Measurements from ENCODE around the gene EFNA4. TPM values are rescaled to one million over a fixed set of nuclear protein-coding genes. Genes with fewer than 3 reads are reported as not detected.

Gene EFNA4
- polyA plus RNA-seq (2011; rRNA removed) (3.1 and 4.9 TPM in 2 replicates), polyA plus RNA-seq (2017; fragmentation: RNase III; extraction: RNeasy Plus Mini Kit Qiagen cat#74134 plus additional on column Dnase treatment) (6.1 to 8.7 TPM (median 7.5 TPM) in 3 replicates), polyA minus RNA-seq (2011; rRNA and poly(A)+ RNA removed) (4.5 and 5.9 TPM in 2 replicates)
- polyA plus RNA-seq (2012; cell fraction: cytosol; rRNA removed): 5.3 and 7.4 TPM in 2 replicates
- 6.7 and 7.0 TPM in 2 replicates for polyA plus RNA-seq (2012; cell fraction: nucleus; rRNA removed)

GRCh38 chr1:155063550-155064110, at the start of gene EFNA4:
Gene EFNA4 (plus strand): TSS chr1:155063740. CDS start chr1:155063824, 84 bp downstream.
- peak in 1 of 2 experiments; percentile 50; a peak in 2 of 5 replicates for TF ChIP-seq JUN (IDR thresholded peaks at IDR 0.05)
- no peak for TF ChIP-seq FOSB (CRISPR knock-in tag; IDR thresholded peaks at IDR 0.05)
- TF ChIP-seq RFX5 (IDR thresholded peaks at IDR 0.05): 0 out of 2 replicates have a peak, but pooled peaks have one; percentile 39
- TF ChIP-seq POLR2A (IDR thresholded peaks at IDR 0.05; ENCODE audit: low read length): peak; percentile 77
- TF ChIP-seq PHF8 (IDR thresholded peaks at IDR 0.05; ENCODE audit: borderline replicate concordance, low read depth): peak; percentile 57; the same call in 1 of the 2 replicates
- TF ChIP-seq E2F6 (IDR thresholded peaks at IDR 0.05; ENCODE audit: borderline replicate concordance, low read depth): no peak
- TF ChIP-seq RCOR1 (IDR thresholded peaks at IDR 0.05; ENCODE audit: low read depth, low read length): no peak
- TF ChIP-seq BCL3 (IDR thresholded peaks at IDR 0.05): no peak
- peak; percentile 38; the same call in 1 of the 2 replicates for TF ChIP-seq MAX (IDR thresholded peaks at IDR 0.05)
- under 1% methylated on average over 32 of the region's 57 CpGs for WGBS (ENCODE audit: missing lambda C conversion rate)
- peak within 1 kb of the TSS; percentile 81 to 91 for H3K27ac ChIP-seq
- H3K4me1 ChIP-seq: peaks cover 23% of the 10 kb centered on the region
- peak; percentile 72 to 86 for ATAC-seq
- DNase-seq (ENCODE audit: low read depth in 1 of 2, low spot score in 1 of 2): peak; percentile 89 to 91
- ChIA-PET POLR2A (interaction anchor here (0.5 to 1.7 kb wide), 4 partner anchors 21 to 109 kb away, joined by 3 to 5 read pairs (median 3); partner anchors contain the start of genes KRTCAP2 and PYGO2), CTCF (interaction anchor here (0.5 to 27.3 kb wide), 9 partner anchors 9 to 656 kb away, joined by 3 to 350 read pairs (median 4); partner anchors contain the start of genes ADAM15, EFNA3 and KRTCAP2)
- FAIRE-seq: peak; percentile 76
- H3K9me3 ChIP-seq: no peaks in the 10 kb centered on the region
- peak within 1 kb of the TSS; percentile 77 for H3K4me3 ChIP-seq
- peak within 1 kb of the TSS; percentile 91 for H3K4me2 ChIP-seq

GRCh38 chr1:155014709-155015508, 48.6 kb upstream of the EFNA4 start:
- Histone ChIP-seq H3K4me2 (no peak overlapping the region), H3K4me1 (peaks cover 86% of the 10 kb centered on the region), H3K9me3 (no peaks in the 10 kb centered on the region), H3K27ac (peak overlapping the region; percentile 96 to 99; a peak in 3 of 6 replicates), H3K4me3 (no peak overlapping the region)
- ChIA-PET CTCF (interaction anchor here (1.6 kb wide), 1 partner anchor 108 kb away, joined by 5 read pairs; no protein-coding TSS in a partner anchor), POLR2A (interaction anchor here (0.9 to 2.8 kb wide), 3 partner anchors 11 to 78 kb away, joined by 3 to 14 read pairs (median 5); partner anchors contain the start of gene PMVK)
- no peak for TF ChIP-seq SREBF2 (IDR thresholded peaks at IDR 0.05)
- no peak for TF ChIP-seq E2F6 (IDR thresholded peaks at IDR 0.05; ENCODE audit: borderline replicate concordance, low read depth)
- no peak for TF ChIP-seq POLR2A (IDR thresholded peaks at IDR 0.05; ENCODE audit: low read length)
- no peak for TF ChIP-seq GATA3 (IDR thresholded peaks at IDR 0.05; ENCODE audit: borderline replicate concordance)
- TF ChIP-seq REST (IDR thresholded peaks at IDR 0.05): no peak
- TF ChIP-seq HES2 (IDR thresholded peaks at IDR 0.05): no peak
- no peak for TF ChIP-seq HOXB13 (CRISPR knock-in tag; IDR thresholded peaks at IDR 0.05; ENCODE audit: low read depth)
- no peak for TF ChIP-seq CHD4 (IDR thresholded peaks at IDR 0.05; ENCODE audit: borderline replicate concordance)
- TF ChIP-seq MAZ (IDR thresholded peaks at IDR 0.05; ENCODE audit: borderline replicate concordance, low read depth, low read length): no peak
- TF ChIP-seq ZNF302 (CRISPR knock-in tag; IDR thresholded peaks at IDR 0.05): no peak
- no peak for TF ChIP-seq POLR2AphosphoS2 (conservative IDR thresholded peaks at IDR 0.05; ENCODE audit: low read length)
- TF ChIP-seq JUNB (IDR thresholded peaks at IDR 0.05): no peak
- TF ChIP-seq MAFK (IDR thresholded peaks at IDR 0.05; ENCODE audit: partially characterized antibody): no peak
- no peak for TF ChIP-seq HMGXB4 (CRISPR knock-in tag; IDR thresholded peaks at IDR 0.05; ENCODE audit: borderline replicate concordance)
- TF ChIP-seq NPAS2 (CRISPR knock-in tag; IDR thresholded peaks at IDR 0.05; ENCODE audit: borderline replicate concordance): no peak
- TF ChIP-seq RFX5 (IDR thresholded peaks at IDR 0.05): no peak
- TF ChIP-seq ZFP36 (IDR thresholded peaks at IDR 0.05; ENCODE audit: borderline replicate concordance, partially characterized antibody): no peak
- WGBS (ENCODE audit: missing lambda C conversion rate): 91% methylated on average over 20 of the region's 31 CpGs
- no peak for FAIRE-seq
- no peak for DNase-seq (ENCODE audit: low read depth in 1 of 2, low spot score in 1 of 2)
- ATAC-seq: no peak

All from A549 (cell line).